ENCODE measurements around the gene CTNNA3. TPM values are rescaled to one million over a fixed set of nuclear protein-coding genes. Genes with fewer than 3 reads are reported as not detected.

CTNNA3 gene
- total and polyA plus RNA-seq, 4 donors = under 0.01 to 39.8 (median 0.09) TPM

GRCh38 chr10:66246177-66246576 lies 1449.8 kb downstream of the CTNNA3 start:
- no peak overlapping the region for H3K27ac ChIP-seq (ENCODE audit: low read depth in 1 of 2, low read length in 1 of 2)
- no peak overlapping the region for H3K9ac ChIP-seq (ENCODE audit: insufficient read depth in 1 of 2, low read length in 2 of 2)
- H3K4me3 ChIP-seq = no peak overlapping the region
- no peak for TF ChIP-seq CTCF (IDR thresholded peaks at IDR 0.05; ENCODE audit: control extremely low read depth, extremely low read depth)
- WGBS, 2 donors = 93 to 100% methylated on average over 1 of the region's 1 CpG
- DNase-seq (no peak), ATAC-seq (ENCODE audit: insufficient read depth, low FRiP score) (no peak)
- H3K27me3 ChIP-seq (ENCODE audit: control insufficient read depth in 3 of 3, insufficient read depth in 3 of 3, low read length in 2 of 3) = no peaks in the 10 kb centered on the region
- H3K4me1 ChIP-seq (ENCODE audit: control insufficient read depth in 5 of 5, insufficient read depth in 5 of 5, low read length in 5 of 5) = no peaks in the 10 kb centered on the region
- peaks cover 0 to 8% (median 0%) of the 10 kb centered on the region in 4 donors for H3K9me3 ChIP-seq (ENCODE audit: control insufficient read depth in 4 of 4, insufficient read depth in 3 of 4, low read length in 3 of 4)
- H3K36me3 ChIP-seq (ENCODE audit: control insufficient read depth in 4 of 4, insufficient read depth in 4 of 4, low read length in 4 of 4) = no peaks in the 10 kb centered on the region

DNA sequence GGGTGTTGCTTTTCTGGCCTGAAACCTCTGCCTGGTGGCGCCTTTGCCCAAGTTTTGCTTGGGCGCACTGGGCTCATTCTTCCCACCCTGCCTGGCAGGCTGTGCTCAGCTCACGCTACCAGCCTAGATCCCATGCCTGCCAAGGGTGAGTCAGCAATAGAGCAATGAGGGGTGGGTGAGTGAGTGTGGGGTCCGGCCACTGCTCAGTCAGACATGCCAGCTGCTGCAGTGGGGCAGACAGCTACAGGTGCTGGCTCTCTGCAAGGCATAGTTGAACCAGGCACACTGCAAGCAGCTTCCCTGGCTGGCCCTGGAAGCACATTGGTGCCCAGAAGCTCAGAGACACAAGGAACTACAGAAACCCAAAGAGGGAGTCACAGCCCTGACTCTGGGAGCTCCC lies 1451.0 kb downstream of the CTNNA3 start:
- H3K27ac ChIP-seq (ENCODE audit: low read depth in 1 of 2, low read length in 1 of 2) = no peak overlapping the region
- no peaks in the 10 kb centered on the region for H3K36me3 ChIP-seq (ENCODE audit: control insufficient read depth in 4 of 4, insufficient read depth in 4 of 4, low read length in 4 of 4)
- no peak overlapping the region for H3K4me3 ChIP-seq
- H3K27me3 ChIP-seq (ENCODE audit: control insufficient read depth in 3 of 3, insufficient read depth in 3 of 3, low read length in 2 of 3) = no peaks in the 10 kb centered on the region
- H3K9me3 ChIP-seq (ENCODE audit: control insufficient read depth in 4 of 4, insufficient read depth in 3 of 4, low read length in 3 of 4) = peaks cover 0 to 8% (median 0%) of the 10 kb centered on the region in 4 donors
- ATAC-seq (ENCODE audit: insufficient read depth, low FRiP score) = no peak
- DNase-seq = no peak
- no peaks in the 10 kb centered on the region for H3K4me1 ChIP-seq (ENCODE audit: control insufficient read depth in 5 of 5, insufficient read depth in 5 of 5, low read length in 5 of 5)
- no peak for TF ChIP-seq CTCF (IDR thresholded peaks at IDR 0.05; ENCODE audit: control extremely low read depth, extremely low read depth)
- 85 to 90% methylated on average over 4 of the region's 4 CpGs for WGBS, 2 donors
- H3K9ac ChIP-seq (ENCODE audit: insufficient read depth in 1 of 2, low read length in 2 of 2) = no peak overlapping the region

DNA sequence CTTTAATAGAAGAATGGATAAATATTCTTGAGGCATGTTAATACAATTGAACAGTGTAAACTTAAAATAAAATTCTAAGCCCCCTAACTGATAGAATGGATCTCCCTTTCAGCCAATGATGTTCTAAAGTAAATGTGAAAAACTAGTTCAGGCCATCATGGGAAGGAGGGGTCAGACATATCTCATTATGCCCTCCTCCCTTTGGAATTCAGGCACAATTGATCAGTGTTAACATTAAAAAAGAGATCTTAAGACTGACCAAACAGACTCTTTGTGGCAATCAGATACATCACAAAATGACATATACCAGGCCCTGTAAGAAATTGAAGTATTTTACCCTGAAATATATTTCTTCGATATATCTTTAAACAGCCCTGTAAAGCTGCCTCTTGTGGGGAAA lies 1453.1 kb downstream of the CTNNA3 start:
- Histone ChIP-seq H3K36me3 (ENCODE audit: control insufficient read depth in 4 of 4, insufficient read depth in 4 of 4, low read length in 4 of 4) (no peaks in the 10 kb centered on the region), H3K9ac (ENCODE audit: insufficient read depth in 1 of 2, low read length in 2 of 2) (no peak overlapping the region), H3K9me3 (ENCODE audit: control insufficient read depth in 4 of 4, insufficient read depth in 3 of 4, low read length in 3 of 4) (peaks cover 0 to 8% (median 0%) of the 10 kb centered on the region in 4 donors), H3K27me3 (ENCODE audit: control insufficient read depth in 3 of 3, insufficient read depth in 3 of 3, low read length in 2 of 3) (no peaks in the 10 kb centered on the region), H3K4me1 (ENCODE audit: control insufficient read depth in 5 of 5, insufficient read depth in 5 of 5, low read length in 5 of 5) (no peaks in the 10 kb centered on the region), H3K27ac (ENCODE audit: low read depth in 1 of 2, low read length in 1 of 2) (no peak overlapping the region), H3K4me3 (no peak overlapping the region)
- 83 to 94% methylated on average over 1 of the region's 1 CpG for WGBS, 2 donors
- ATAC-seq (ENCODE audit: insufficient read depth, low FRiP score) = no peak
- DNase-seq = no peak
- no peak for TF ChIP-seq CTCF (IDR thresholded peaks at IDR 0.05; ENCODE audit: control extremely low read depth, extremely low read depth)

DNA sequence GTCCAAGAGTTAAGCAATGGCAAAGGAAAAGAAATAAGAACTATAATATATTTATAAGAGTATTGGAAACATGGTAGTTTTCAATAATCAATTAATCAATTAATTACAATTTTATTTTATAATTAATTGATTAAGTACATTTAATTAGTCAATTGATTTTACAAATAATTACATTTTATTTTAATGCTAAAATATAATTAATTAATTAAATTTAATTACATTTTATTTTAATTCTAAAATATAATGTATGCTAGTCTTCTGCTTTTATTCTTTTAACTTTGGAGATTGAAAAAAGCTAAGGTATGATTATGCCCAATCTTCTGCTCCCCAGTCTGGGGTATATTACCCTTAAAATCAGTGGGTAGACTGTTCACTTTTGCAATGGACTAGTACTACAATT lies 1456.9 kb downstream of the CTNNA3 start:
- DNase-seq = no peak
- Histone ChIP-seq H3K36me3 (ENCODE audit: control insufficient read depth in 4 of 4, insufficient read depth in 4 of 4, low read length in 4 of 4) (no peaks in the 10 kb centered on the region), H3K4me3 (no peak overlapping the region), H3K4me1 (ENCODE audit: control insufficient read depth in 5 of 5, insufficient read depth in 5 of 5, low read length in 5 of 5) (no peaks in the 10 kb centered on the region), H3K9ac (ENCODE audit: insufficient read depth in 1 of 2, low read length in 2 of 2) (no peak overlapping the region), H3K27ac (ENCODE audit: low read depth in 1 of 2, low read length in 1 of 2) (no peak overlapping the region), H3K9me3 (ENCODE audit: control insufficient read depth in 4 of 4, insufficient read depth in 3 of 4, low read length in 3 of 4) (no peaks in the 10 kb centered on the region), H3K27me3 (ENCODE audit: control insufficient read depth in 3 of 3, insufficient read depth in 3 of 3, low read length in 2 of 3) (no peaks in the 10 kb centered on the region)
- TF ChIP-seq CTCF (IDR thresholded peaks at IDR 0.05; ENCODE audit: control extremely low read depth, extremely low read depth) = no peak
- no peak for ATAC-seq (ENCODE audit: insufficient read depth, low FRiP score)
